ENCODE data around the gene KCNJ6.
"Not testable (repeated sequence)": the region's sequence is repeated elsewhere in the genome, so short reads cannot be mapped to it uniquely, and the experiment has no call there.

Gene KCNJ6

DNA sequence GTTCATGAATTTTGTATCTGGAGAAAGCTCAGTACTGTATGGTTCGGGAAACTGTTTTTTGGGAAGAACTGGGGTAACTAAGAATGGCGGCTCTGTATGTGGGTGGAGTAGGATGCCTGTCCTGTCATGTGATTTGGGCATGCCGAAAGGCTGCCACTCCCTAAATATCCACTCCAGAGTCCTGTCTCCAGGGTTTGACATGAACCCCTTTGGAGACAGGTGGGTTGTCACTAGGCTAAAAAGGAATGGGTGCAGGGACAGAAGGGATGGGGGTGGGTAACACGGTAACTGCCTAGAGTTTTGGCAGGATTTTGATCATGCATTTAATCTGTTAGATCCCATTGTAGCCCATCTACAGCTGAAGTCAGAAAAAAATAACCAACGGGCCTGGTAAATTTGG, 150.1 kb downstream of the KCNJ6 start:
- DNase-seq: no peak

DNA sequence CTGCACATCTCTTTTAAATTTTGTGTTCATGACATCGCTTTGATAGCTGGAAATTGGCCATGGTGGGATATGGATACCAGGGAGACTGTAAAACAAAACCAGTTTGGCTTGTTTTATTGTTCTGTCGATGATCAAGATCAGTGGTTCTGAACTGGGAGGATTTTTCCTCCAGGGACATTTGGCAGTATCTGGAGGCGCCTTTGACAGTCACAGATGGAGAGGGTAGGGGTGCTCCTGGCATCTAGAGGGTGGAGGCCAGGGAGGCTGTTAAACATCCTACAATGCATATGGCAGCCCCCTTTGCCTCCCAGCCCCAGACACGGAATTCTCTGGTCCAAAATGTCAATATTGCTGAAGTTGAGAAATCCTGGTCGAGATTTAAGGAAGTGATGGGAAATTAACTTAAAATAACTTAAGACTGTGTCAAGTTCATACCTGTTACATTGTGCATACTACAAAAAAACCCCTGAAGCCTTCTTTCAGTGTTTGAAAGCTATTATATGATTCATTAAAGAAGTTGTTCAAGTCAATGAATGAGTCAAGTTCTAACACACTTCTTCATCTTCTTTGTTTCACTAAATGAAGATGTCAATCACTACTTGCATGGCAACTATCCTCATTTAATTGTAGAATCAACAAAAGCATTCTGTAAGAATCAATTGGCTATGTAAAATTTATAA, 150.9 kb downstream of the KCNJ6 start:
- no peak for DNase-seq

DNA sequence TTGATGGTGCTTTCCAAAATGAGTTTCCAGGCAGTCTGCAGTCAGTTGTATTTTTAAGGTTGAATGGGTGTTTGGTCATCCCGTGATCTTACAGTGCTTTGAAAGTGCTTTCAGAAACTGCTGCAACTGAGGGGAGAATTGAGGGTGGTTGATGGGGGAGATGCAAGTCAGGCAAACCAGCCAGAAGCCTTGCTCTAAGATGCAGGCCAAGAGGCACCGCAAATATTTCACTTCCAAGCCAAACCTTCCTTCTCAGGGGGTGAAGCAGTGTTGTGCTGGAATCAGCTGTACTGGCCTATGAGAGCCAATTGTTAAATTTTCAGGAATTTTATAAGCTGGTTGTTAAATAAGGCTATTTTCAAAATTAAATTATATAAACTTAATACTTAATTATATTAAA, 151.6 kb downstream of the KCNJ6 start:
- DNase-seq: no peak

DNA sequence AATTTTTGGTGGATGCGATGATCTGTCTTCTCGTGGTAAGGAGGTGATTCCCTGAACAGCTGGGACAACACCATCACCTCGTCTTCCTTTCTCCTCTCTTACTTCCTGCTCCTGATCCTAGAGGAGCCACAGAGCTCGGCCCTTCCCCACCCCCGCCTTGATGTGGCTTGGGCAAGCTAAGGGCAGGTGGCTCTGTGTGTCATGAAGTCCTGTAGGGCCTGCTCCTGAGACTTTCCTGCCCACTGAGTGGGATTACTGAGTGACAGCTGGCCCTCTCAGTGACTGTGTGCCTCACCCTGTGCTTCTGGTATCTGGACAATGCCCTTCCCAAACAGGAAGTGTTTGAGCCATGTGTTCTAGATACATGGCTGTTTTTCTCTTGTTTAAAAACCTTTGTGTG, 153.0 kb downstream of the KCNJ6 start:
- no peak for DNase-seq

DNA sequence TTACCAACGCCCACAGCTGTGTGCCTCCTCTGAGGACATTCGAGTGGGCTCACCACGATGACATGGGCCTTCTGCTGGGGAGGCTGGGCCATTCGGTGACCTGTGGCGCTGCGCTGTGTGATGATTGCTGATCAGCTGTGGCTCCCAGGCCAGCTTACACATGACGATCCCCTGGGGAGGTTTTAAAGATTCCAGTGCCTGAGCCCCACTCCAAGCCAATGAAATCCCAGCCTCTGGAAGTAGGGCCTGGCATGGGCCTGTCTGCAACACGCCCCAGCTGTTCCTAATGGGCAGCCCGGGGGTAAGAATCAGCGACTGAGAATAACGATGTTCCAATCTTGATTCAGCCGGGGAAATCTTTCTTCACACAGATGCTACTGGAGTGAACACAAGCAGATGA, 153.7 kb downstream of the KCNJ6 start:
- no peak for DNase-seq

DNA sequence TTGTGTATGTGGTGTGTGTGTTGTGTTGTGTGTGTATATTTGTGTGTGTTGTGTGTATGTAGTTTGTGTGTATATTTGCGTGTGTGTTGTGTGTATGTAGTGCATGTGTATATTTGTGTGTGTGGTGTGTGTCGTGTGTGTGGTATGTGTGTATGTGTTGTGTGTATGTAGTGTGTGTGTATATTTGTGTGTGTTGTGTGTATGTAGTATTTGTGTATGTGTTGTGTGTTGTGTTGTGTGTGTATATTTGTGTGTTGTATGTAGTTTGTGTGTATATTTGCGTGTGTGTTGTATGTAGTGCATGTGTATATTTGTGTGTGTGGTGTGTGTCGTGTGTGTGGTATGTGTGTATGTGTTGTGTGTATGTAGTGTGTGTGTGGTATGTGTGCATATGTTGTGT, 154.9 kb downstream of the KCNJ6 start:
- not testable (repeated sequence) for DNase-seq

DNA sequence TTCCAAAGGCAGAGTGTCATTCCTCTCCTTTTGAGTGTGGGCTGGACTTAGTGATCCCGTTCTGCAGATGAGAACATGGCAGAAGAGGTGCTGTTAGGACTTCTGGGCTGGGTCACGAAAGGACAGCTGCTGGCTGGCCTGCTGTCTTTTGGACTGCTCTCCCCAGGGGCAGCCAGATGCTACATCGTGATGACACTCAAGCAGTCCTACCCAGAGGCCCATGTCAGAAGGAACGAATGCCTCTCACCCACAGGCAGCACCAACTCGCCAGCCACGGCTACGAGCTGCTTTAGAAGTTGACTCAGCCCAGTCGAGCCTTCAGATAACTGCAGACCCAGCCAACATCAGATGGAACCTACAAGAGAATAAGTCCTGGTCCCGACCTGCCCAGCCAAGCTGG, 156.5 kb downstream of the KCNJ6 start:
- DNase-seq: no peak

DNA sequence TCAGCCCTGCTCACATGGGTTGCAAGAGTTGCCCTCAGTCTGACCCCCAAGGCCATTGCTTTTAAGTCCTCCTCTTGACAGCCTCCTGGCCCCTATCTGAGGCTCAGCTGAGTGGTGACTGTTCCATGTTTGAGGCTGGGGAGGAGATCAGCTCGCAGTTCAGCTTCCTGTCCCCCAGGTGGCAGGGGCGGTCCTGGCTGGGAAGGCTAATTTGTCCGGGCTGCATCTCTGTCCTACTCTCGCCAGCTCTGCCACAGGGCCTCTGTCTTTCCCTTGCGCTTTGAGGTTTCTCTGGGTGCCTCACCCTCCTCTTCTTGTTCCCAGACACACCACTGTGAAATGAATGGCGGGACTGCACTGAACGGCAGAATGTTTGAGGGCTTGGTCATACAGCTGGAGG, 157.3 kb downstream of the KCNJ6 start:
- peak; percentile 21 for DNase-seq

DNA sequence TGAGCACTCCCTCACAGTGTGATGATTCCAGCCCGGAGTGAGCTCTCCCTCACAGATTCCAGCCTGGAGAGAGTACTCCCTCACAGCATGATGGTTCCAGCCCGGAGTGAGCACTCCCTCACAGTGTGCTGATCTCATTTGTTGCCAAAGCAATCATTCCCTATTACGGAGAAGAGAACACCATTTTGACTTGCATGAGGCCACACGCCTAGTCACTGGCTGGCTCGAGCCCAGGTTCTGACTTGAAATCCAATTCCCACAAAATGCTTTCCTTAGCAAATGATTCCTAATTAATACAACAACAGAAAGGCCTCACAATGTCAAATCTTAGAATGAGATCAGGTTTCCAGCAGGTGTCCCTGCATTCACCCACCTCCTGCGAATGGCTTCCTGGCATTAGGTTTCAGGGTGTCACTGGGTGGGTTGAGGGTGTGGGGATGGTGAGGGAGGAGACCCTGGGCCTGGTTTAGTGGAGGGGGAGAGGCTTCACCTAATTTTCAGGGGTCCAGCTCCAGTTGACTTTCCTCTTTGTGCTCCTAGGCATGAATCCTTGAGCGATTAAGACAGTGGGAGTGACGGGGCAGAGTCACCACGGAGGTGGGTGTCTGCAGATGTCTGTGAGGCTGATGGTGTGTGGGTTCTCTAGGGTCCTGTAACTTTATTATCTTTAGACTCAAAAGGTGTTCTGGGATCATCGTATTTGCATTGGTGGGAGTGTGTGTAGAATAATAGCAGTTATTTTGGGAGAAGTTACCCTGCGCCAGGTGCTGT, 158.5 kb downstream of the KCNJ6 start:
- DNase-seq: peak; percentile 33

DNA sequence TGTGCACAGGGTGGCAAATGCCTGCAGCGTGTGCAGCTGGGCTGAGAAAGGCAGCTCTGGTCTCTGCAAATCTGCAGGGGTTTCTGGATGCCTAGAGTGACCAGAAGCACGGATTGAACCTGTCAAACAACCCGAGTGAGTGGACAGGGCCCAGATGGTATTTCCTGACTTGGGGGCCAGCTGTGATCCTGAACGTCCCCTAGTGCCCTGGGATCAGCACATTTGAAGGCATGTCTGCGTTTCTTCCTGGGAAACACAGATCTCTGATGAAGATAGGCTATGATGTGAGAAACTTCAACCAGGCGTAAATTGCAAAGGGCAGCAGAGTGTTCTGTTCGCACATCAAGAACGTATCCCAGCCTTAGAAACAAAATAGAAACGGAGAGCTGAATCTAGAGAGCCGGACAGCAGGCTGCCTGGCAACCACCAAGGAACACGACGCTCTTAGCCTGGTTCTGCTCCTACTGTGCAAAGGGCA, 163.1 kb downstream of the KCNJ6 start:
- no peak for DNase-seq

DNA sequence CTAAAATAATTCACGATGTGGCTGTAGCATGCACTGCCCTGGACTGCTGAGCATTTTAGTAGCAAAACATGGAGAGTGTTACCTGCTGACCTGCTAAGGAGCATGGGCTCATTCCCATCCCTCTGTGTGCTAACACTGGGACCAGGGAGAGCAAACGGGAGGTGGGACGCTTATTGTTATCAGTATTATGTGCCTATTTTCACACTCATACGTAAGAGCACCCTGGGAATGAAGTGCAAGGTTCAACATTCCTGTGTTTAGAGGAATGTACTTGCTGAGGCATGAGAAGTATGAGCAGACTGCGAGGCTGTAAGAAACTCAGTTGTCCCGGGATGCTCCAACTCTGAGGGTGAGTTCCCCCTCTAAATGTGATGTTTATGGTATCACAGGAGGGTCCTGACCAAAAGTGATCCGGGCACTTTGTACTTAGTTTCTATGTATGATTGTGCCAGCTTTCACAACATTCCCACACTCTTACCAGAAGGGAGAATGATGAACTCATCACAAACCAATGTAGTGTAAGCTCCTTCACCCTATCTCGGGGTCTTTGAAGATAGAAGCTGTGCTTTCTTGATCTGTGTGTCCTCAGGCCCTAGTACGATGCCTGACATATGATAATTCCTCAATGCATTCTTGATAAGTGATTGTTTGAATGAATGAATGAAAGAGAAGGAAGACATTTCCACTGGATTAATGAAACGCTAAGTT, 164.8 kb downstream of the KCNJ6 start:
- DNase-seq: no peak

DNA sequence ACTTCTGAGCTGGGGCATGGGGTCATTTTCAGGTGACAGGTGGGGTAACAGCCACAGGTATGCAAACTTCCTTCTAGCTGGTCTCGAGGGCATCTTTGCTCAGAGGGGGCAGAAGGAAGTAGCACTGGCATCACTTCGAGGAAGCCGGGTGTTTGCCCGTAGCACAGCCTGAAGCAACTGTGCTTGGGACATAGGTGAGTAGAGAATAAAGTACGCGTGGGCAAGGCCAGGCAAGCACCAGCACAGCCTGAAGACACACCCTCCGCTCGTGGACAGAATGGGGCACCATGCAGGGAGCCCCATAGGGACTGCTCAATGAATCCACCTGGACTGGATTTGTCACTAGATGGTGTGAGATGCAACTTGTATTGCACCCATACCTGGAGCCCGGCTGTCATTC, 167.1 kb downstream of the KCNJ6 start:
- no peak for DNase-seq

DNA sequence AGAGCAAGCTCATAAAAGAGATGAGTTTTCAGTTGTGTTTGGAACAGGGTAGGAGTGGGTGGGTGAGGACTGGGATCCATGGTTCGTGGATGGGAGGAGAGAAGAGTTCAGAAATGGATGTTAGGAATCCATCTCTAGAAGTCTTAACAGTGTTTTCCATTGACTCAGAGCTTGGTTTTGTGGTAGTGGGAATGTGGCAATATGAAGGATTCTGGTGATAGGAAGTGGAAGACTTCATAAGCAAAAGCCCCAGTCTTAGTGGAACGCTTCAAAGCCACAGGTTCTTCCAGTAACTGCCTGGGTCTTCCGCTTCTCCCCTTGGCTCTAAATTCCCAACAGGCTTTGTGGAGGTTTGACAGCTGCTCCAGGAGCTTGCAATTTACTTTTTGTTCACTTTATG, 167.9 kb downstream of the KCNJ6 start:
- DNase-seq: no peak

DNA sequence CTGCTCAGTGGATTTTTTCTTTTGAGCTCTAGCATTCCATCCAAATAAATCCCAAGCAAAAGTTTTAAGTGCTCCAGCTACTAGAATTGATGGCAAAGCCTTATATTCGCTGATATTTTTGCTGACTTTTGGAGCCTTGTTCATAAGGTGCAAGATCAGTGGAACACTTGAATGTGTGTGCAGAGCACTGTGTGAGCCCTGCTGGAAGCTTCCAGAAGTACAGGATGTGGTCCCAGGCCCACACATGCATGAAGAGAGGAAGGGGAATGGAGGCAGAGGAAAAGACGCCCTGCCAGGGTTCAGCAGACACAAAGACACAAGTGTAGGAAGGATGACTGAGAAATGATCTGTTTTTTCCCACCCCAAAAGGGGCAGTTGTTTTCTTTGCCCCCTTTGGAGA, 169.4 kb downstream of the KCNJ6 start:
- DNase-seq: no peak

DNA sequence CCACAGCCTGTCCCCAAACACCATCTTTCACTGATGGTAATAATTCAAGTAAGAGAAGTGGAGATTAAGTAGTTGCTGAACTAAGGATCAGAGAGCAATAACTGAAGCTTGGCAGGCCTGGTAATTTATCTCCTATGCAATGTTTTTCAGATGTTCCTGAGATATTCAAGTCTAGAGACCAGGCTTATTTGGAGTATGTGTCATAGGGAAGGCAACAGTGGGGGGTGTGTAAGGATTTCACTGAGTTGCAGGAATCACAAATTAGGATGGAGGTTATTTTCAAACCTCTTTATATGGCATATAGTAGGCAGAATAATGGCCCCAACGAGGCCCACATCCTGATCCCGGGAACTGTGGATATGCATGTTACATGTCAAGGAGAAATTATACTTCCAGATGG, 171.7 kb downstream of the KCNJ6 start:
- DNase-seq: no peak

DNA sequence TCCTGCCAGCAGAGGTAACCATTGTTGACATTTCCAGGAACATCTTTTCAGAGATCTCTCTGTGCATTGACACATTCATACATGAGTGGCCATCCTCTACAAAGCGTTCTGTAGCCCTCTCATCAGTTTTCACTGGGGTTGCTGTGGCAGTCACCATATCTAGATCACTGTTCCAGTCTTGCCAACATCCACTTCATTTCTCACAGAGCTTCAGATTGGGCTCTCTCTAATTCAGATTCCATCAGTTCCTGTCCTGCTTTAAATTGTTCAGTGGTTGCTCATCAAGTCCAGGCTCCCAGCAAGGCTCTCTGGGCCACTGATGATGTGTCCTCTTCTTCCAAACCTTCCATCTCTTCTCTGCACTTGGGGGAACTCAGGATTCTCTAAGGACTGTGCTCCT, 173.7 kb downstream of the KCNJ6 start:
- no peak for DNase-seq

DNA sequence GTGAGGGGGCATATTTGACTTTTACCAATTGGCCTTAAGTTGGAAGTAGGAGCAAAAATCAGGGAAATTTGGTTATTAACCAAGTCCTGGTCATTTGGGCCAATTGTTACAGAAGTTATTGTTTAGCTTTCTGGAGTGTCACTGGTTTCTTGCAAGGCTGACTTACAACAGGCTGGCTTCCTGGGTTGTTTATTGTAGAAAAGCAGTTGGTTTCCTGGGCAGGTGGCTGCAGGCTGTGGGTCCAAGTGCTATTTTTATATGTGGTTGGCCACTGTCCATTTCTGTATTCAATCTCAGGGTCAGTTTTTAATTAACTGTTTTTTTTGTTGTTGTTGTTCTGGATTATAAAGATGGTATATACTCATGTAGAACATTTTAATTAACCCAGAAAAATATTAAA, 174.1 kb downstream of the KCNJ6 start:
- DNase-seq: no peak

DNA sequence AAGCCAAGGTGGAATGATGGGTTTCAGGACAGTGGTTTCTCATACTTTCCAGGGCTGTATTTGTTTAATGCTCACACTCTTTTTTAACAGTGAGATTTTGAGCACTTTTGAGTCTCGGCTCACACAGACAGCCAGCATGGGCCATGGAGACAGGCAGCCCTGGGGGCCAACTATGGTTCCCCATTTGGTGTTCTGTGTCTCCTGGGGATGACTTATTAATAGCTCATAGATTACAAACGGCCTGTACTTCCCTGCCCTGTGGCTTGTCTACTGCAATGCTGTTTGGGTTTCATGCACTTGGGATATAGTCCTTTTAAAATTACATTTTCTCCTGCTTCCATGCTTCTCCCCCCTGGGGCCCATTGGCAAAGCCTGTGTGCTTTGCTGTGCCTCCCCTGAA, 178.3 kb downstream of the KCNJ6 start:
- DNase-seq: no peak

DNA sequence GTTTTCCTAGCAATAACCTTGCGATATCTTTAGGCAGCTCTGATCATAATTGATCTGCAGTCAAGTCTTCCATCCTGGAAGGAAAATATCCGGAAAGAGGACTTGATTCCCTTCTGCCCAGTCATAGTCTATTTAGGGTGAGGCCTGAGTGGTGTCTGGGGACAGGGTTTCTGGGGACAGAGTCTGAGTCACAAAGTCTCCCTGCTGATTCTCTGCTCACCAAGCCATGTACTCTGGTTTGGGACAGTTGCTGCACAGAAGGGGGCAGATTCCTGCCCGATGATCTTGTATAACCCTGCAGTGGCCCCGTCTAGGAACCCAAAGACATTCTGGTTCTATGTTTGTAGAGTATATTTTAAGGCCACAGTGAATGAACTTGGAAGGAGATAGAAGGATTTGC, 178.8 kb downstream of the KCNJ6 start:
- DNase-seq: no peak

DNA sequence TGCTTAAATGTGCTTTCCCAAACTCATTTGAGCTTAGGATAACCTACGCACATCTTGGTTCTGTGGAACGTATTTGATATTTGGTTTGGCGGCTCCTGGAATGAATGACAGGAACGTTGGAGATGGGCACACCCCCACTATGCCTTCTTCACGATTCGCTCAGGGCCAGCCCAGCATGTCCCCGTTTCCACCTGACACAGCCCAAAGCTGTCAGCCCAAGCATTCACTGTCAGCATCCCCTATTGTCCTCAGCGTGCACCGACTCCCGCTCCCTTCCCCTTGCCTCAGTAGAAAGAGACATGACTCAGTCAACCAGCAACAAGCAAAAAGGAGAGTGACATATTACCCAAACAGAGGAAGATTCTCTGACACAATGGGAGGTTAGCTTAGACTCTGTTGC, 181.4 kb downstream of the KCNJ6 start:
- no peak for DNase-seq

DNA sequence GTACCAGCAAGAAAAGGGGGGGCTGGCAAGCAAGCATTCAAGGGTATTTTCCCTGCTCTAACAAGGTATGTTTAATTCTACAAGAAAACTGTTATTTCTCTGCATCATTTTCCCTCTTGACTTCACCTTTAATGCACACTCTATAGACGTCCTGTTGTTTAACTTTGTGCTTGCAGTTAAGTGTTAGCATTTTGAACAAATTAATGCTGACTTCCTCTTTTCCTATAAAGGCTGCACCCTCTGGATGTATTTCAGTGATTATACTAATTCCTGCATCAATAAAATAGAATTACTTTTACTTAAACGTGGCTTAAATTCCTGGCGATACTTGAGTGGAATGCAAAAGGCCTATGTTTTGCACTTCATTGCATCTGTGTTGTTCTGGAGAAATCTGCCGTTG, 183.3 kb downstream of the KCNJ6 start:
- DNase-seq: no peak

DNA sequence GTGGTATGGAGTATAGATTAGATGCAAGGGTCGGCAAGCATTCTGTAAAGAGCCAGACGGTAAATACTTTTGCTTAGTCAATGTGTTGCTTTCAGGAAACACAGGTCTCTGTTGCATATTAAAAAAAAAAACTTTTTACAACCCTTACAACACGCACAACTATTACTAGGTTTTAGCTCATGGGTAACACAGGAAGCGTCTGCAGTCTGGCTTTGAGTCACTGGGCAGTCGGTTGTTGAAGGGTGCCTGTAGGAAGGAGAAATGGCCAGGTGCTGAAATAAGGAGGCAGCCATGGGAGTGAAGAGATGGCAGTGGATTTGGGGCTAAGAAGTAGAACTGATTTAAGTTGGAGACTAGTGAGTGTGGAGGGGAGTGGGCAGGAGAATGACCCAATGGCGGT, 192.1 kb downstream of the KCNJ6 start:
- no peak for DNase-seq

DNA sequence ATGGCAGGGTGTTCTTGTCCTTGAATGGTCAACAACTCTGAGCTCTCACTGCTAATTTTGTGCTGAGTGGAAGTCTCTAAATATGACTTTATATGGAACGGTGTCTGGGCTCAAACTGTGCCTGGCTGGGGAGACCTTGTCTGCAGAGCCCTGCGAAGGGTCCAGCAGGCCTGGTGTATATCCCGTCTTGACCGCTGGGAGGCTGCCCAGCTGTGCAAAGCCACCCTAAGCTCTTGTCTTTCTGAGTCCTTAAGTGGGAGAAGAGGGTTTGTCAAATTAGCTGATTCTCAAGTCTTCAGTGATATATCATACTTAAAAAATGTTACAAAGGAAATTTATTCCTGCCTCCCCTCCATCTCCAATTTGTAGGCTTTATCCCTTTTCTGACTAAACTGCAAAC, 198.7 kb downstream of the KCNJ6 start:
- DNase-seq: no peak

DNA sequence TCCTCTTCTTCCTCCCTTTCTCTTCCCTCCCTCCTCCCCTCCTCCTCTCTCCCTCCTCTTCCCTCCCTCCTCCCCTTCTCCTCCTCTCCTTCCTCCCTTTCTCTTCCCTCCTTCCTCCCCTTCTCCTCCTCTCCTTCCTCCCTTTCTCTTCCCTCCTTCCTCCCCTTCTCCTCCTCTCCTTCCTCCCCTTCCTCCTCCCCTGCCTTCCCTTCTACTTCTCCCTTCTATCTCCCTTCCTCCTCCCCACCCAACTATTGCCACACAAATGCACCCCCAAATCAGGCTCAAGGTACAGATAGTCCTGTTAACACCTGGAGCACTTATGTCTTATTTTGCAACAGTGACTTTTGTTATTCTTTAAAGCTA, 203.7 kb downstream of the KCNJ6 start:
- DNase-seq: not testable (repeated sequence)
